K562 (cell line): ENCODE results near the gene CD52. TPM values are rescaled to one million over a fixed set of nuclear protein-coding genes. Genes with fewer than 3 reads are reported as not detected.

Experiments used
- ATAC-seq: fragments of 200-7000 bp; cut with Tn5 transposase; 3 replicates; pipeline ENCODE4 v1.9.1; 2020; ENCODE audit warnings: moderate library complexity
- BruUV-seq: library from RNA; stranded (reverse); fragments of 400-500 nt; replicated peaks from 2 replicates; lab custom pipeline; 2021; lab: Mats Ljungman, UMichigan
- CTCF ChIA-PET: fragments of 300-600 bp; formaldehyde crosslinking; extraction: SDS; loops from one replicate; lab custom pipeline; 2021; ENCODE audit warnings: low intra/inter-chr PET ratio; lab: Yijun Ruan, JAX
- POLR2A ChIA-PET: fragments of 300-600, 350-650 bp; sonication (Branson Sonifier 250); formaldehyde crosslinking; extraction: SDS; loops from one replicate; lab custom pipeline; 2021; ENCODE audit warnings: antibody characterized with exemption, inconsistent platforms; lab: Yijun Ruan, JAX
- DNase-seq, 4 experiments: peaks; one replicate each; pipeline versions ENCODE4 v3.0.0 to v3.0.0-alpha.2; 2011 to 2018; ENCODE audit warnings: low spot score in 3 of 4, mixed read lengths in 3 of 4; ENCODE audit errors: extremely low read depth in 1 of 4
- FAIRE-seq: peaks from 2 replicates; lab custom pipeline; 2011; peaks lifted over from hg19 to GRCh38; lab: Jason Lieb, UNC
- H2AFZ ChIP-seq: 2 replicates; pipeline ENCODE4 v1.6.0; 2011; ENCODE audit warnings: low read depth, low read length, control low read depth, inconsistent platforms
- H3K27ac ChIP-seq: fragments of 200-600 bp; 3 replicates; pipeline ENCODE4 v1.8.0; 2011; ENCODE audit warnings: low read depth, mild to moderate bottlenecking, control low read depth, inconsistent platforms, low read length, moderate library complexity, mixed read lengths; ENCODE audit errors: extremely low read depth
- H3K27me3 ChIP-seq, 2 experiments: fragments of 300-600 bp in 1 of 2; 2 replicates in 1 of 2; 3 replicates in 1 of 2; pipeline versions ENCODE4 v1.6.0 to v1.8.0; 2011; ENCODE audit warnings: inconsistent platforms in 2 of 2, low read length in 2 of 2, mild to moderate bottlenecking in 1 of 2, mixed read lengths in 1 of 2, moderate library complexity in 1 of 2; ENCODE audit not compliant: control insufficient read depth in 2 of 2, insufficient read depth in 2 of 2
- H3K36me3 ChIP-seq: fragments of 300-600 bp; 3 replicates; pipeline ENCODE4 v1.8.0; 2011; ENCODE audit warnings: mild to moderate bottlenecking, low read length, inconsistent platforms; ENCODE audit not compliant: control insufficient read depth, insufficient read depth
- H3K4me1 ChIP-seq, 2 experiments: fragments of 200-600 bp in 1 of 2; replicated peaks in 1 of 2; 2 replicates in 1 of 2; 3 replicates in 1 of 2; pipeline versions ENCODE4 v1.5.1 to v1.8.0; 2011; ENCODE audit warnings: inconsistent platforms in 2 of 2, low read length in 2 of 2, mild to moderate bottlenecking in 1 of 2, mixed read lengths in 1 of 2, moderate library complexity in 1 of 2; ENCODE audit not compliant: control insufficient read depth in 2 of 2, insufficient read depth in 2 of 2
- H3K4me2 ChIP-seq: 2 replicates; pipeline ENCODE4 v1.6.1; 2011; ENCODE audit warnings: low read length, control low read depth, inconsistent platforms, mixed read lengths; ENCODE audit not compliant: insufficient read depth
- H3K4me3 ChIP-seq: fragments of 200-600 bp; sonication (generic), shearing (Covaris generic); 2 replicates; pipeline ENCODE4 v1.5.1; 2016; ENCODE audit warnings: control low read depth, inconsistent platforms
- H3K79me2 ChIP-seq: fragments of 200-600 bp; 3 replicates; pipeline ENCODE4 v1.8.0; 2011; ENCODE audit warnings: low read length, inconsistent platforms; ENCODE audit not compliant: control insufficient read depth, insufficient read depth
- H3K9ac ChIP-seq, 2 experiments: 2 replicates each; pipeline versions ENCODE4 v1.6.0 to v1.6.1; 2011; ENCODE audit warnings: low read depth in 2 of 2, low read length in 2 of 2, control low read depth in 1 of 2, inconsistent platforms in 1 of 2, mild to moderate bottlenecking in 1 of 2, mixed read lengths in 1 of 2; ENCODE audit not compliant: insufficient read depth in 1 of 2
- H3K9me1 ChIP-seq: one replicate; pipeline ENCODE4 v1.6.0; 2011; ENCODE audit warnings: inconsistent platforms, mild to moderate bottlenecking, low read length, moderate library complexity; ENCODE audit not compliant: control insufficient read depth, insufficient read depth
- H3K9me3 ChIP-seq: replicated peaks from 2 replicates; pipeline ENCODE4 v1.5.1; 2011; ENCODE audit warnings: low read depth, low read length, inconsistent platforms; ENCODE audit not compliant: control insufficient read depth, insufficient read depth
- H4K20me1 ChIP-seq: replicated peaks from 2 replicates; pipeline ENCODE4 v1.6.1; 2011; ENCODE audit warnings: low read length, inconsistent platforms, mixed read lengths; ENCODE audit not compliant: control insufficient read depth, insufficient read depth
- BRCA1 ChIP-seq, 2 experiments: fragments of 450-650 bp in 1 of 2; sonication (generic) in 1 of 2; formaldehyde crosslinking in 1 of 2; IDR thresholded peaks; 2 replicates each; pipeline versions ENCODE4 v1.5.0 to v1.6.1; 2017 to 2020; ENCODE audit warnings: mild to moderate bottlenecking in 1 of 2, missing genetic modification reagents in 1 of 2
- CBFB ChIP-seq: sonication (generic); formaldehyde crosslinking; IDR thresholded peaks from 2 replicates; pipeline ENCODE4 v1.4.0; 2020; ENCODE audit warnings: mild to moderate bottlenecking, missing genetic modification reagents
- DPF2 ChIP-seq: fragments of 450-650 bp; IDR thresholded peaks from 2 replicates; pipeline ENCODE4 v1.6.1; 2016
- FOXA3 ChIP-seq, 2 experiments: fragments of 450-650 bp in 1 of 2; sonication (generic) in 1 of 2; formaldehyde crosslinking; IDR thresholded peaks in 1 of 2; conservative IDR thresholded peaks in 1 of 2; 2 replicates each; pipeline versions ENCODE4 v1.4.0 to v1.8.0; 2020 to 2022; ENCODE audit warnings: mild to moderate bottlenecking in 2 of 2, missing genetic modification reagents in 1 of 2
- FOXM1 ChIP-seq, 2 experiments: fragments of 450-650 bp in 1 of 2; sonication (generic) in 1 of 2; formaldehyde crosslinking in 1 of 2; IDR thresholded peaks; 2 replicates each; pipeline versions ENCODE4 v1.6.1 to v1.9.0; 2017 to 2022; ENCODE audit warnings: low read depth in 2 of 2, mild to moderate bottlenecking in 2 of 2, missing genetic modification reagents in 1 of 2, moderate library complexity in 1 of 2
- HMGXB4 ChIP-seq: sonication (generic); formaldehyde crosslinking; IDR thresholded peaks from 2 replicates; pipeline ENCODE4 v1.8.1; 2023; ENCODE audit warnings: mild to moderate bottlenecking, missing genetic modification reagents
- KDM5B ChIP-seq: fragments of 200-600 bp; sonication (generic); IDR thresholded peaks from 2 replicates; pipeline ENCODE4 v1.6.1; 2012; ENCODE audit warnings: low read depth, mild to moderate bottlenecking, moderate library complexity, low read length, control low read depth, inconsistent platforms; ENCODE audit not compliant: insufficient replicate concordance
- MAX ChIP-seq: sonication (generic); formaldehyde crosslinking; IDR thresholded peaks from 2 replicates; pipeline ENCODE4 v1.9.0; 2022; ENCODE audit warnings: mild to moderate bottlenecking, missing genetic modification reagents
- NFE2L1 ChIP-seq: fragments of 450-650 bp; IDR thresholded peaks from 2 replicates; pipeline ENCODE4 v1.6.1; 2016; ENCODE audit warnings: missing genetic modification characterization, low read depth, mild to moderate bottlenecking, missing compliant biosample characterization, moderate library complexity, borderline replicate concordance
- POLR2A ChIP-seq: fragments of 450-650 bp; conservative IDR thresholded peaks from 2 replicates; pipeline ENCODE4 v1.6.1; 2016
- POLR2AphosphoS2 ChIP-seq: IDR thresholded peaks from 2 replicates; pipeline ENCODE4 v1.6.1; 2012; ENCODE audit warnings: low read length, improper control_type of control experiment
- POLR2AphosphoS5 ChIP-seq: IDR thresholded peaks from 2 replicates; pipeline ENCODE4 v1.6.1; 2011; ENCODE audit warnings: mild to moderate bottlenecking, low read depth, low read length, moderate library complexity; ENCODE audit not compliant: control insufficient read depth, insufficient read depth
- POLR2B ChIP-seq: fragments of 450-650 bp; IDR thresholded peaks from 2 replicates; pipeline ENCODE4 v1.6.1; 2018; ENCODE audit warnings: low read depth; ENCODE audit not compliant: partially characterized antibody
- PYGO2 ChIP-seq: fragments of 450-650 bp; IDR thresholded peaks from 2 replicates; pipeline ENCODE4 v1.6.1; 2016; ENCODE audit warnings: mild to moderate bottlenecking, missing genetic modification characterization, moderate library complexity, missing compliant biosample characterization
- RB1 ChIP-seq: fragments of 450-650 bp; IDR thresholded peaks from 2 replicates; pipeline ENCODE4 v1.6.1; 2017; ENCODE audit warnings: low read depth, mild to moderate bottlenecking
- SUPT5H ChIP-seq: fragments of 450-650 bp; IDR thresholded peaks from 2 replicates; pipeline ENCODE4 v1.6.1; 2016
- TEAD1 ChIP-seq, 2 experiments: fragments of 450-650 bp in 1 of 2; sonication (generic) in 1 of 2; formaldehyde crosslinking; IDR thresholded peaks; 2 replicates each; pipeline versions ENCODE4 v1.4.0 to v1.8.0; 2020 to 2022; ENCODE audit warnings: mild to moderate bottlenecking in 2 of 2, missing genetic modification reagents in 1 of 2
- TEAD4 ChIP-seq, 2 experiments: sonication (generic) in 1 of 2; formaldehyde crosslinking in 1 of 2; IDR thresholded peaks; 2 replicates each; pipeline versions ENCODE4 v1.6.1 to v1.8.0; 2012 to 2022; ENCODE audit warnings: borderline replicate concordance in 1 of 2, inconsistent platforms in 1 of 2, low read length in 1 of 2, mild to moderate bottlenecking in 1 of 2, missing genetic modification reagents in 1 of 2
- ZBED1 ChIP-seq: IDR thresholded peaks from 2 replicates; pipeline ENCODE4 v1.6.1; 2014
- WGBS: fragments of 100-300 bp; shearing (Covaris generic); methylation state at CpG from one replicate; pipeline ENCODE4 v1.1.6; 2016; ENCODE audit warnings: low coverage, mixed read lengths; ENCODE audit not compliant: insufficient coverage; ENCODE audit errors: missing lambda C conversion rate; 5-methylcytosine and 5-hydroxymethylcytosine counted together
- in situ Hi-C: fragments of 300-500 bp; cut with MboI; formaldehyde crosslinking; loops from 4 replicates; pipeline ENCODE4 v1.15.0; 2018; ENCODE audit warnings: inconsistent platforms, mixed read lengths
- intact Hi-C: fragments of 100-400 bp; cut with micrococcal nuclease; formaldehyde crosslinking; loops from 2 replicates; pipeline ENCODE4 v1.14.2; 2022
- polyA plus RNA-seq, 8 experiments: library from polyadenylated mRNA; depleted of rRNA in 4 of 8; stranded (reverse) in 5 of 8; unstranded in 3 of 8; fragments of >200 nt; fragmentation: Nextera tagmentation in 2 of 8; fragmentation: Illumina TruSeq in 1 of 8; extraction: Ambion mirVana in 2 of 8; extraction: Trizol in 1 of 8; gene quantifications; 2 replicates each; pipeline versions ENCODE4 v1.2.1 to v1.2.3, GENCODE V29; 2011 to 2014; ENCODE audit warnings: inconsistent platforms in 1 of 8, missing spikeins in 1 of 8
- total RNA-seq, 7 experiments: library from RNA; depleted of rRNA in 6 of 7; stranded (reverse); fragments of >200 nt in 6 of 7; fragmentation: Illumina TruSeq in 2 of 7; extraction: Trizol in 2 of 7; gene quantifications; 2 replicates each; pipeline versions ENCODE4 v1.2.1 to v1.2.3, GENCODE V29; 2011 to 2021; ENCODE audit warnings: low replicate concordance in 1 of 7

CD52 gene
- total and polyA plus RNA-seq, 9 of the 15 experiments (the other 6 are each of a cell fraction or from before 2014, with no cell fraction given) = 34.9 to 488 (median 173) TPM

GRCh38 chr1:26281091-26281958, 36.4 kb upstream of the CD52 start:
- FAIRE-seq (no peak), ATAC-seq (no peak), DNase-seq (peak in 1 of 4 experiments; percentile 14)
- intact Hi-C loops (no loop called here), in situ Hi-C loops (no loop called here)
- no peak overlapping the region for H2AFZ ChIP-seq
- CTCF ChIA-PET = no interaction called here
- no peak overlapping the region for H3K4me3 ChIP-seq
- H3K79me2 ChIP-seq = peaks cover 24% of the 10 kb centered on the region; the same call in 2 of the 3 replicates
- H3K9ac ChIP-seq = peak overlapping the region in 1 of 2 experiments; percentile 74; a peak in 2 of 4 replicates
- BruUV-seq = TSS peak; percentile 76
- H3K9me1 ChIP-seq = peaks cover 5% of the 10 kb centered on the region
- H4K20me1 ChIP-seq = 0 out of 2 replicates have a peak, but pooled peaks cover 4% of the 10 kb centered on the region
- no peaks in the 10 kb centered on the region for H3K9me3 ChIP-seq
- H3K36me3 ChIP-seq = peaks cover 66% of the 10 kb centered on the region
- 98% methylated on average over 5 of the region's 5 CpGs for WGBS
- peak overlapping the region; percentile 85 for H3K4me2 ChIP-seq
- POLR2A ChIA-PET = interaction anchor here (0.6 to 1.6 kb wide), 7 partner anchors 10 to 411 kb away, joined by 3 to 6 read pairs (median 3); no protein-coding TSS in a partner anchor
- H3K4me1 ChIP-seq = peaks cover 85% of the 10 kb centered on the region in 2 experiments
- no peaks in the 10 kb centered on the region for H3K27me3 ChIP-seq
- H3K27ac ChIP-seq = no peak overlapping the region; the same call in 2 of the 3 replicates
- TF ChIP-seq POLR2A = peak; percentile 56; the same call in 1 of the 2 replicates
- 0 out of 2 replicates have a peak, but pooled peaks have one; percentile 61 for TF ChIP-seq CBFB (CRISPR knock-in tag)
- no peak for TF ChIP-seq BRCA1 (IDR thresholded peaks at IDR 0.05)
- 0 out of 2 replicates have a peak, but pooled peaks have one; percentile 84 for TF ChIP-seq BRCA1 (CRISPR knock-in tag; IDR thresholded peaks at IDR 0.05)
- TF ChIP-seq PYGO2 (tag) = no peak
- peak in 1 of 2 experiments; percentile 64; a peak in 1 of 4 replicates for TF ChIP-seq FOXA3 (CRISPR knock-in tag; conservative IDR thresholded peaks at IDR 0.05 in 1 of 2, IDR thresholded peaks at IDR 0.05 in 1 of 2)
- TF ChIP-seq KDM5B = peak; percentile 52
- TF ChIP-seq ZBED1 = no peak
- TF ChIP-seq NFE2L1 (tag) = no peak
- TF ChIP-seq TEAD4 (IDR thresholded peaks at IDR 0.05; ENCODE audit: low read length) = no peak
- TF ChIP-seq TEAD4 (CRISPR knock-in tag; IDR thresholded peaks at IDR 0.05; ENCODE audit: borderline replicate concordance) = 0 out of 2 replicates have a peak, but pooled peaks have one; percentile 49
- no peak for TF ChIP-seq HMGXB4 (CRISPR knock-in tag)
- peak; percentile 59 for TF ChIP-seq SUPT5H
- peak; percentile 64 for TF ChIP-seq MAX
- no peak for TF ChIP-seq DPF2
- no peak for TF ChIP-seq POLR2B
- no peak for TF ChIP-seq FOXM1 (IDR thresholded peaks at IDR 0.05; ENCODE audit: low read depth)
- 0 out of 2 replicates have a peak, but pooled peaks have one; percentile 80 for TF ChIP-seq FOXM1 (CRISPR knock-in tag; IDR thresholded peaks at IDR 0.05; ENCODE audit: low read depth)
- TF ChIP-seq POLR2AphosphoS5 = 0 out of 2 replicates have a peak, but pooled peaks have one; percentile 15
- TF ChIP-seq POLR2AphosphoS2 = peak; percentile 55
- 0 out of 2 replicates have a peak, but pooled peaks have one; percentile 9 for TF ChIP-seq RB1
- peak in 1 of 2 experiments; percentile 21; a peak in 1 of 4 replicates for TF ChIP-seq TEAD1 (CRISPR knock-in tag; IDR thresholded peaks at IDR 0.05)
